Activated T-cell treated with anti-CD3 and anti-CD28 coated beads for 4 hours (primary cell): ENCODE measurements around the gene CAMTA1.

Source experiments
- DNase-seq: peaks from one replicate; pipeline ENCODE4 v3.0.0-alpha.2; 2020

The CAMTA1 gene

DNA sequence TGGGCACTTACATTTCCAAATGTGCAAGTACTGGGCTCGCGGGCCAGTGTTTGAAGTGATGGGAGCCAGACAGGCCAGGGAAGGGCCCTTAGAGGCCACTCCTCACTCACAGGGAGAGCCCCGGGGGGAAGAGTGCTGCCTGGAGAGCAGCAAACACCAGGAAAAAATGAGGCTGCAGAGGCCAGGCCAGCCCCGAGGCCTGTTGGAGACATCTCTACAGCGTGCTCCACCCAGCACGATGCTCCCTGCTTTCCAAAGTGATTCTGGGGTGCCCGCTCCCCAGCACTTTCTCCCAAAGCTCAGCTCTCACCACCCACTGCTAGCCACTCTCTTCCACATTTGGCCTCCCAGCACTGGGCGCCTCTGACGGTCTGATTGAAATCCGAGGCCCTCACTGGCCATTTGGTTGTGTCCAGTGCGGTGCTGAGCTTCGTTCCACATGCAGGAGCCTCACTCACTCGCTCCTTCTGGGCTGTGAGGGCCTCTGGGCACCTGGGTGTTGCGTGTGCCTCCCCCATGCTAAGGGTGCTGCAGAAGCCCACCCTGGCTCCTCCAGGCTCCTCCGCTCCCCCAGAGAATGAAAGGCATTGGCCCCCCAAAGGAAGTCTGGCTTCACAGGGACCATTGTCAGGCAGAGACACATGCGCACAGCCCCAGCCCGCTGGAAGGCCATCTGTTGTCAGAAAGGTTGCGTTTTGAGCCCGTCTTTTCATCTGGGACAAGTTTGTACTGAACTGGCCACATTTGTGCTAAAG lies 600.4 kb downstream of the CAMTA1 start:
- no peak for DNase-seq

DNA sequence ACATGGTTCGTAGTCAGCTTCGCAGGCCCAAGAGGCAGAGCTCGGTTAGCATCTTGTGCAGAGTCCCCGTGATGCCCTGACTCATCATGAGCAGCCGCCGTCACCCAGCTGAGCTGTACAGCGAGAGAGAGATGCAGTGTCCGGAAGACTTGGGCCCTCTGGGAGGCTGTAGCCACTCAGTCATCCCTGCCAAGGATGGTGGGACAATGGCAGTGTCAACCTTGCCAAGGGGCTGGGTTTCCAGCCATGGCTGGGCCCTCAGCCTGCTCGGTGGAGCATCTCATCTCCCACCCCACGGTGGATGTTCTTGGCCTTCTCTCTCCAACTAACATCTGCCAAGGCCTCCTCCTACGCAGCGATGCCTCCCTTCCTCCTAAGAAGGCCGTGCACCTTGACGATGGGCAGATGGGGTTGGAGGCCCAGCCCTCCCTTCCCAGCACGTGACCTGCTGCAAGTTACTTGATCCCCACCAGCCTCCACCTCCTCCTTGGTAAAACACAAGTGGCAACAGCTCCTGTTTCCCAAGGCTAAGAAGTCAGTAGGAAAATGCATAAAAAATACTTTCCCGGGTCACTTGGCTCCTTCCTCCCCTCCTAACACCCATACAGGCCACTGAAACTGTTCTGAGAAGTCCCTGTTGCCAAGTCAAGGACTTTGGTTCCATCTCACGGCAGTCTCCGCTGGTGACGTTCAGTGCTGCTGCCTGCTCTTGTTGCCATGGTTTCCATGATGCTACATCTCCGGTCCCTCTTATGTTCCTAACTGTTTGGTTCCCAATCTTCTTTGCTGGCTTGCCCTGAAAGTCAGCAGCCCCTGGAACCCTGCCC lies 601.2 kb downstream of the CAMTA1 start:
- DNase-seq: no peak

DNA sequence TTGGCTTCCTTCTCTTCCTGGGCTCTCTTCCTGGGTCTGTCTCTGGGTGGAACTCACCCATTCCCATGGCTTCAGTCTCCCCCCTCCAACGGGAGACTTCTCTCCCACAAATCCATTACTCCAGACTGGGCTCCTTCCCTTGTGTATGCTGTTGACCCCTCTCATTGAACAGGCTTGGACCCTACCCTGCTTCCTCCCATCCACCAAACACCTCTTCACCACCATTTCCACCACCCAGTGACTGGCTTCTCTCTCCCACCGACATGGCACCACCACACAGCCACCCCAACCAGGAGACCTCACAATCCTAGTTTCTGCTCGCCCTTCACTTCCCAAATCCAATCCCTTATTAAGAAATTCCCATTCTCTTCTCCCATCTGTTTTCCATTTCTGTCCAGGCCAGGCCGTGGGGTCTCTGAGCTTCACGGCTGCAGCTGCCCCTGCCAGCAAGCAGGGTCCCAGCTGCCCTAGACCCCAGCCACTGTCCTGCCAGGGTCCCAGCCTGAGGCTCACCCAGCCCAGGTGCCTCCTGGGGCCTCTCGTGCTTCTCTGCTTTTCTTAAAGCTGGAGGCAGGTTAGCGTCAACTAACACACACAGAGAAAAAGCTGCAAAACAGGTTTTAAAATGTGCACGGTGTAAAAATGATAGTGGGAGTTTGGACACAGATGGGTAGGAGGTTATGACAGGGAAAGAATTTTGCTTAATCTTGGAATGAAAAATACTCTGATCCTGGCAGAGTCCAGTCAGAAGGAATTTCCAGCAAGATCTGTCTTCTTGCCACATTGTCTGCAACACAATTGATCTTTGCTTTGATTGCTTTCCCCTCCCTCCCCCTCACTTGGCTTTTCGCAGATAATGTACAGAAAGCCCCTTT lies 602.0 kb downstream of the CAMTA1 start:
- DNase-seq: no peak

DNA sequence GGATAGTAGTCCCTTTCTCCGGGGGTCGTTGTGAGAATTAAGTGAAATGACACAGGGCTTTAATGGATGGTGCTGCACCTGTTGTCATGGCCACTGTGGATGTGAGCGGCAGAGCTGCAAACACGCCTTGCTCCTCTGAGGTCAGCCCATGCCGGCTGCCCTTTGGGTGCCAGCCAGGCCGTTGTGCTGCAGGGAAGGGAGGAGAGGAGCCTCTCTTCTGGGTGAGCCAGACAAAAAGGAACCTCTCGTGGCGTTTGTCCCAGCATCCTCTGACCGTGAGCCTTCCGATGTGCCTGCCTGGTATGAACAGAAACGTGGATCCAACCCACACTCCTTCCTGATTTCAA lies 602.9 kb downstream of the CAMTA1 start:
- DNase-seq: no peak

DNA sequence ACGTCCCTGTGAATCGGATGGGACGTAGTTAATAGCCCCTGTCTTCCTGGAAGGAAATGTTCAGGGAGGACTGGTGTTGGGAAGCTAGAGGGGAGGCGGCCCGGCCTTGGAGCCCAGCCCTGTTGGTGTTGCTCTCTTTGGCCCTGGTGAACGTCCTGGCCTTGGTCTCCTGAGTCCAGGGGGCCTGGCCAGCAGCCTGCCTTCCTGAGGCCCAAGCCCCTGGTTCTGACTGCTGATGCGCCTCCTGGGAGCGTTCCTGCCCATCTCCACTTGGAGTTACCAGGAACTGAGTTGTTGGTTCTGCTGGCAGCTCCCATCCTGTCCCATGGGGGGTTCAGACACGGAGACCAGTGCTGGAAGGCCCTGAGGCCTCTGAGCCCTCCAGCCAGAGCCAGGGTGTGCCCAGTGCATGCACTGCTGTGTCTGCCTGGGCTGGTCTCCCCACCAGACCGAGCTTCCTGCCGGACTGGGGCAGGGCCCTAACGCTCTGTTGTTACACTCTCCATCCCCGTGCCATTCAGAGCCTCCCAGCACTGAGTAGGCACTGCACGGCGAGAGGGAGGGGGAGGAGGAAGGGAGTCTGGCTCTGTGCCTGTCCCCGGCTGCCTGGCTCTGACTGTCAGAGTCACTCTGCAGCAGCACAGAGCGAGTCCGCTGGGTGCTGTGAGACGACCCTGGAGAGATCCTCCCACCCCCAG lies 603.4 kb downstream of the CAMTA1 start:
- no peak for DNase-seq

DNA sequence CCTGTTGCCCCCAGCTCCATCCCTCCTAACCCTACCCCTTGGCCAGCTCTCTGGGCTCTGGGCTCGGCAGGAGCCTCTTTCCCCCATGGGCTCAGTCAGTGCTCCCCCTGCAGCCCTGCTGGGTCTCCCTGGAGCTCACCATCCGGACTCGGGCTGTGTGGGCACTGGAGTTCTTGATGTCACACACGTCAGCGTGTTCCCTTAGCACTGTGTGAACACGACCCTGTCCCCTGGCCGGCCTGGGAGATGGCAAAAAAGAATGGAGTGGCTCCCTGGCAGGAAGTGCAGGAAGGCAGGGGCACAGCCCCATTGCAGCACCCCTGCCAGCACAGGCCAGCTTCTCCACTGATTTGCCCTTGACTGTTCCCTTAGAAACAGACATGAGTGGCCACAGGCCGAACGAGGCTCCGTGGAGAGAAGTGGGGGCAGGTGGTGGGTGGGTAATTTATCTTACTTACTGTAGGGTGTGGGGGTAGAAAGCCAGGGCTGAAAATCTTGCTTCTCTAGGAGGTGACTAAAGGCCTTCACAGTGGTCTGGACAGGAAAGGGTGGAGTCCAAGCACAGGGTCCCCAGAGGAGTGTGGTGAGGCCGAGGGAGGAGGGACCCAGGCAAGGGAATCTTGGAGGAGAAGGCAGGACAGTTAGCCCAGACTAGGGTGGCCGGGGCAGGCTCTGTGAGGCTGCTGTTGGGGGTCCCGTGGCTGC lies 604.1 kb downstream of the CAMTA1 start:
- DNase-seq: no peak

DNA sequence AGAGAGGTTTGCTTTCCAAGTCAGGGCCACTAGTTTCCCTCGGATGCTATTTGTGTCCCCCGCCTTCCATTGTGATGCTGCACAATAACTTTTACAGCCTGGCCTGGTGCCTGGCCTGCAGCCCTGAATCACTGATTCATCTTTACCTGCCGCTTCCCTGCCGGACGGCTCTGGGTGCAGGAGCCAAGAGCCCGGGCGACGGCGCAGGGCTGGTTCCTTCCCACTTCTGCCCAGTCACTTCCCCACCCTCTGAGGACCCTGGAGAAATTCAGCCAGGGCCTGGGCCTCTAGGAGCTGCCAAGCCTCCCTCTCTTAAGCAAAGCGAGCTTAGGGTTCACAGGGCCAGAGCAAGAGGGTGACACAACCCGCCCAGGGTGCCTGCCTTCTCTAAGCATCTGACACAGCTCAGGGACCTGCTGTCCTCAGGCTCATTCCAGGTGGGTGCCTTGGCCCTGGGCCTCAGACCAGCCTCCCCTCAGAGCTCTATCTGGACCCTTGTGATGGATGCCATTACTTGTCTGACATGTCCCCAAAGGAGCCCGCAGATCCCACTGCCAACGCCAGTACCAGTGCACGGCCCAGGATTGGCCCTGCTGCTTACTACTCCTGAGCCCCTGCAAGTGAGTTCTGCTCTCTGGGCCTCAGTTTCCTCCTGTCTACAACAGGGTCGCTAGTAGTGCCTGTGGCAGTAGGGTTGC lies 604.8 kb downstream of the CAMTA1 start:
- DNase-seq: no peak

DNA sequence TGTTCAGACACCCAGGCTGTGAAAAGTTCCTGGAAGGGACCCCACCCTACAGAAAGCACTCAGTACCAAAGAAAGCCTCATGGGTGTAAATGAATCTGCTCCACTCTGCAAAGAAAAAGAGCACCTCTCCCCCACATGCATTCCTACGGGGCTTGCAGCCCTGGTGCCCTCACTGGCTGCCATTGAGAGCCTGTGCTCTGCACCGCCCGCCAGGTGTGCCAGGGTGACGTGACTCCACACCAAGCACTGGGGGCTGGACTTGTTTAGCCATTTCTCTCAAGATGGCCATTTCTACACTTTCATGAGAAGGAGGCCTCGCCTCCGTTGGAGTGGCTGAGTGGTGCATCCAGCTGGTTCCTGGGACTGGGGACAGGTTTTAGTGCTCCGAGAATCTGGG lies 605.3 kb downstream of the CAMTA1 start:
- no peak for DNase-seq

DNA sequence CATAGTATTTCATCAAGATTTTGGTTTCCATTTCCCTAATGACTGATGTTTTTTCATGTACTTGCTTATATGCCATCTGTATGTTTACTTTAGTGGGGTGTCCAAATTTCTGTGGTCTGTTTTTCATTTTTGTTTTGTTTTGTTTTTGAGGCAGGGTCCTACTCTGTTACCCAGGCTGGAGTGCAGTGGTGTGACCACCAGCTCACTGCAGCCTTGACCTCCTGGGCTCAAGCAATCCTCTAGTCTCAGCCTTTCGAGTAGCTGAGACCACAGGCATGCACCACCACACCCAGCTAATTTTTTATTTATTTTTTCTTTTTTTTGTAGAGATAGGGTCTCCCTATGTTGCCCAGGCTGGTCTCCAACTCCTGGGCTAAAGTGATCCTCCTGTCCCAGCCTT lies 607.9 kb downstream of the CAMTA1 start:
- no peak for DNase-seq

DNA sequence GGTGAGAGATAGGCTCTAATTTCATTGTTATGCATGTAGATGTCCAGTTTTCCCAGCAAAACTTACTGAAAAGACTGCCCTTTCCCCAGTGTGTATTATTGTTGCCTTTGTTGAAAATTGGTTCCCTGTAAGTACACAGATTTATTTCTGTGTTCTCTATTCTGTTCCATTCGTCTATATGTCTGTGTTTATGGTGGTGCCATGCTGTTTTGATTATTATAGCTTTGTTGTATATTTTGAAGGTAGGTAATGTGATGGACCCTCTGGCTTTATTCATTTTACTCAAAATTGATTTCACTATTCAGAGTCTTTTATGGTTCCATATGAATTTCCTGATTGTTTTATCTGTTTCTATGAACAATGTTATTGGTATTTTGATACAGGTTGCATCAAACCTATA lies 610.0 kb downstream of the CAMTA1 start:
- DNase-seq: no peak

DNA sequence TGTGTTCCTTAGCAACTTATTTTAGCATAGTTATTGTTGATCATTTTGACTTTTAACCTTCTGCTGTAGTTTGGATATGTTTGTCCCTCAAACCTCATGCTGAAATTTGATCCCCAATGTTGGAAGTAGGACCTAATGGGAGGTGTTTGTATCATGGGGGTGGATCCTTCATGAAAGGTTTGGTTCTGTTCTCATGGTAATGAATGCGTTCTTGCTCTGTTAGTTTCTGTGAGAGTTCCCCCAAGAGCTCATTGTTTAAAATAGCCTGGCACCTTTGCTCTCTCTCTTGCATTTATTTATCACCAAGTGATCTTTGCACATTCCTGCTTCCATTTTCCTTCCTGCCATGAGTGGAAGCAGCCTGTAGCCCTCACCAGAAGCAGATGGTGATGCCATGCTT lies 613.7 kb downstream of the CAMTA1 start:
- DNase-seq: no peak

DNA sequence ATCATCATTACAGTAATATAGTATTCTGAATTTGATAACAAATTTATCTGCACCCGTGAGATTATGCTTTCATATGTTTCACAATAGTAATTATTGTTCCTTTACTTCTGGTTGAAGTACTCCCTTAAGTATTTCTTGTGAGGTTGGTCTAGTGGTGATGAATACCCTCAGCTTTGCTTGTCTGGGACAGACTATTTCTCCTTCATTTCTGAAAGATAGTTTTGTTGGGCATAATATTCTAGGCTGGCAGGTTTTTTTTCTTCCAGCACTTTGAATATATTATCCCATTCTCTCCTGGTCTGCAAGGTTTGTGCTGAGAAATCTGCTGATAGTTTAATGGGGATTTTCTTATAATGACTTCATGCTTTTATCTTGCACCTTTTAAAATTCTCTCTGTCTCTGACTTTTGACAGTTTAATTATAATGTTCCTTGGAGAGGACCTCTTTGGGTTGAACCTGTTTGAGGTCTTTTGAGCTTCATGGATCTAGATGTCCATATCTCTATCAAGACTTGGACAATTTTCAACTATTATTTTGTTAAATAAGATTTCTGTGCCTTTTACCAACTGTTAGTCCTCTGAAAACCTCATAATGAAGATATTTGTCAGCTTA lies 614.4 kb downstream of the CAMTA1 start:
- DNase-seq: no peak

DNA sequence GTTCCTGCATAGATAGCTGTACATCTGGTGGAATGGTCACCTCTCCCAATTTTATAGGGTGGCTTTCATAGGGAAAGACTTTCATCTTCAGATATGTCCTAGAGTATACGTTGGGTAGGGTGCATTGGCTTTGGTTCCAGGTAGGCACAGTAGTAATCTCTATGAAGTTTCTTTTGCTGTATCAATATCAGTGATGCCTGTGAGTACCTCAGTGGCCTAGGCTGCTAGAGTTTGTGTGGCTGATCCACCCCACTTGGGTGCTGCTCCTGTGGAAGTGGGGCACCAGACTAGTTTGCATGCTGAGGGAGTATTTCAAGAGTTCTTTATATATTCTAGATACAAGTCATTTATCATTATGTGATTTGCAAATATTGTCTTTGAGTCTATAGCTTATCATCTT lies 615.3 kb downstream of the CAMTA1 start:
- no peak for DNase-seq

DNA sequence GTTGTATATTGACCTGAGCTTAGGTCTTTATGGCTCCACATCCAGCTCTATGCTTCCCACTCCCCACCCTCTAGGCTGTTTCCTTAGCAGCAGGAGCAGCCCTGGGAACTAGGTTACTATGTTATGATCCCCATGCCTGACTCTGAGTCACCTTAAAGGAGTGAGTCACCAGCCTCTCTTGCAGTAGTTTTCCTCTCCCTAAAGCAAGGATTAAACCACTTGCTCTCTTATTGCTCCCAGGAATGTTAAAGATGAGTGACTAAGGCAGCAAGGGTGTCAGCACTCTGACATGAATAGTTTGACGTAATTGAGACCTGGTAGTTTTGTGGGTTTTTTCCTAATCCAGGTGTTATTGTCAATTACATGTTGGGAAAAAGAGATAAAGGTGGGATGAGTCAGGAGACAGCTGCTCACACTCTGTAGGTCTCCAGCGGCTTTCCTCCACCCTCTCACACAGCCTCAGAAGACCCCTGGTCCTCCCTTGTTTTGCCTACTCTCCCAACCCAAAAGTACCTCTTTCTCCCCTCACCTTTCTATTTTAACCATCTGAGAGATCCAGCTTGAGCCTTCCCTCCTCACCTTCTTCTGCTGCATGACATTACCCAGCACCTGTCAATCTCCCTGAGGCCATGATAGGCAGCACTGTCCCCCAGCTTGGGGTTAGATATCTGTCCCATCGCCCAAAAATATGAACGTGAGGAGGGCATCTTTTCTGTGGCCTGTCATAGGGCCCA lies 616.7 kb downstream of the CAMTA1 start:
- DNase-seq: no peak

DNA sequence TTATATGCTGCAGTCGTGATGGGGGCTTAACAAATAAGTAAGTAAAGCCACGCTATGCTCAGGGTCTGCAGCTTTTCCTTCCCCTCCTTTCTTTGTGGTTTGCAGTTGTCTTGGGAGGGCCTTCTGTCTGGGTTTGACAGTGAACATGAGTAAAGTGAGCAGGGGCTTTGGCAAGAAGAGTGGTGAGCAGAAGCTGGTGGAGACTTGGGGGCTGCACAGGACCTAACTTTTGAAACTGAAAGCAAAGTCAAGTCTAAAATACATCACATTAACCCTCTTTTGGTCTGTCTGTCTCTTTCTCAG lies 617.2 kb downstream of the CAMTA1 start:
- DNase-seq: no peak

DNA sequence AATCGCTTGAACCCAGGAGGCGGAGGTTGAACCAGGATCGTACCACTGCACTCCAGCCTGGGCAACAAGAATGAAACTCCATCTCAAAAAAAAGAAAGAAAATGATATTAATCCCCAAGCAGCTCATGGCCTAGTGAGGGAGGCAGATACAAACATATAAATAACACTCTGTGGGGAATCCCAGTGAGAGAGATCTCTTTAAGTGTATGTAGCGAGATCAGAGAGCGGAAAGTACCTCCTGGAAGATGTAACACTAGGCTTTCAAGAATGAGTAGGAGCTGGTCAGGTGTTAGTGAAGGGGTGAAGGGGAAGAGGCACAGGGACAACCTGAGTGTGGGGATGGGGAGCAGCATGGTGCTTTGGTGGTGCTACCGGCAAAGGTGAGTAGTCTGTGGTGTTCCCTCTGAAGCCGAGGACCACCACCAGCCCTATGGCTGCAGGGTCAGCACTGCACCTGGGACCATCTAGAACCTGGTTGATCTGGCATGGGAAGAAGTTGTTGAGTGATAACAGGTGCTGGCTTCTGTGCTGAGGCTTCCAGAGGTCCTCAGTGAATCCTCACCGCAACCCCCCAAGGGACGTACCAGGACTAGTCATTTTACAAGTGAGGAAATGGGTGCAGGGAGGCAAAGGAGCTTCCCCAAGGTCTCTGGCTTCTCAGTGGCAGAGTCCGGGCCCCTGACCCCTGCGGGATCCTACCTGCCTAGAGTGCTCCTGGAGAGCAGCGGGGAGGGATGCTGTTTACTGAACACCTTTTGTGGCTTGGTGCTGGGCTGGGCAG lies 618.2 kb downstream of the CAMTA1 start:
- DNase-seq: no peak

DNA sequence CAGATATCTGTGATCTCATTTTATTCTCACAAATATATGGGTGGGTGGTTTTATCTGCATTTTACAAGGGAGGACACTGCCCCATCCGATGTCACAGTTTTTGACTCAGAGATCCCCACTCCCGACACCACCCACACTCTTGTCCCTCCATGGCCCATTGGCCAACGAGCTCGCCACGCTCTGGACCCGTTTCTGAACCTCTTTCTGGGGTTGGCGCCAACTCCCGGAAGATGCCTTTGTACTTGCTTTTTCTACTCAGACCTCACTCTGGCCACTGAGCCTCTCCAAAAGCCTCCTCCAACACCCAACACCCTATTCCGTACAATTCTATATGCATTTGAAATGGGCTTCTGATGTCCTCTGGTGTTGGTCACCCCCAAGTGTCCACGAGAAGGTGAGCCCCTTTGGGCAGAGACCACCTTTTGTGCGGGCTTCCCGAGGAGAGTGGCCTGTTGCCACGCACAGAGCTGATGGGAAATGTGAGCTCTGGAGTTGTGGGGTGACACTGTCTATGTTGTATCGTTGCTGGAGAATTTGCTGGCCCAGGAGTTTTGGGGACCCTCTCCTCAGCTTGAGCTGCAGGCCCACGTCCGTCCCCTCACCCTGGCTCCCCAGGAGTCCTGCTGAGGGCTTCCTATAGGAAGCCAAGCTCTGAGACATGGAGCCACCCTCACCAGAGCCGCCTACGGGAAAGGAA lies 618.9 kb downstream of the CAMTA1 start:
- no peak for DNase-seq

DNA sequence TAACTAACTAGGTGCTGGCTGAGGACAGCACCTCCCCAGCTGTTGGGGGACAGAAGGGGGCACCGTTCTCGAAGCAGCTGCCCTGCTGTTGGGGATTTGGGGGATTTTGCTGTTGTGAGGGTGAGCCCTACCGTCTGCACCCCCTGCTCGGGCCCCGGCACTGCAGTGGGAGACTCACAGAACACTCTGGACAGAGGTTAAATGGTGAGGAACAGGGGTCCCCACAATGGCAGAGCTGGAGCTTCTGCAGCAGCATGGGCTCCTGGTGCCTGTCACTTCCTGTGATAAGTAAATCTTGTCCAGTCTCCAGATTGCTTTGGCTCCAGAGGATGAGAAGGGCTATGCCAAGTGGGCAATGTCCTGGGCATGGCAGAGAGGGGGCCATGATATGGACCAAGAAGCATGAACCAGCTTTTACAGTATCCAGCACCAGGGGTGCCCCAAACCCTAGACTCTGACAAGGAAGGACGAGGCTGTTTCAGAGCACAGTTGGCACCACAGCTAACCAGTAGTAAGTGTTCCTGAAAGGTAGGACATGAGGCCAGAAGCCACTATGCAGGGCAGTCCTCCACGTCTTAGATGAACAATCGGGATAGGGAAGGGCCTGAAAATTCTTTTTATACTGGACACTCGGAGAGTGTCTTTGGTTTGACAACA lies 620.7 kb downstream of the CAMTA1 start:
- DNase-seq: no peak
